Measurements from ENCODE around the gene LY6G6C. TPM values are rescaled to one million over a fixed set of nuclear protein-coding genes. Genes with fewer than 3 reads are reported as not detected.

Gene LY6G6C
- total and polyA plus RNA-seq, 2 experiments from 2014 or later = not detected

GRCh38 chr6:31693535-31693934 lies 28.0 kb downstream of the LY6G6C start:
- TF ChIP-seq NANOG (IDR thresholded peaks at IDR 0.05; ENCODE audit: borderline replicate concordance) (no peak), EZH2phosphoT487 (IDR thresholded peaks at IDR 0.05; ENCODE audit: unreplicated experiment) (no peak), JUNB (IDR thresholded peaks at IDR 0.05; ENCODE audit: unreplicated experiment) (no peak), ZNF331 (CRISPR knock-in tag; IDR thresholded peaks at IDR 0.05; ENCODE audit: low read depth) (no peak), ZNF114 (CRISPR knock-in tag; IDR thresholded peaks at IDR 0.05) (no peak), STAT1 (IDR thresholded peaks at IDR 0.05; ENCODE audit: unreplicated experiment) (no peak), ZNF462 (CRISPR knock-in tag; IDR thresholded peaks at IDR 0.05) (no peak), CREB1 (CRISPR knock-in tag; IDR thresholded peaks at IDR 0.05; ENCODE audit: low read depth) (no peak), REST (IDR thresholded peaks at IDR 0.05; ENCODE audit: unreplicated experiment) (no peak), EZH2 (IDR thresholded peaks at IDR 0.05; ENCODE audit: low read depth, unreplicated experiment) (no peak), POLR2AphosphoS5 (IDR thresholded peaks at IDR 0.05; ENCODE audit: low read depth) (no peak)
- TF ChIP-seq, protein P1, sequence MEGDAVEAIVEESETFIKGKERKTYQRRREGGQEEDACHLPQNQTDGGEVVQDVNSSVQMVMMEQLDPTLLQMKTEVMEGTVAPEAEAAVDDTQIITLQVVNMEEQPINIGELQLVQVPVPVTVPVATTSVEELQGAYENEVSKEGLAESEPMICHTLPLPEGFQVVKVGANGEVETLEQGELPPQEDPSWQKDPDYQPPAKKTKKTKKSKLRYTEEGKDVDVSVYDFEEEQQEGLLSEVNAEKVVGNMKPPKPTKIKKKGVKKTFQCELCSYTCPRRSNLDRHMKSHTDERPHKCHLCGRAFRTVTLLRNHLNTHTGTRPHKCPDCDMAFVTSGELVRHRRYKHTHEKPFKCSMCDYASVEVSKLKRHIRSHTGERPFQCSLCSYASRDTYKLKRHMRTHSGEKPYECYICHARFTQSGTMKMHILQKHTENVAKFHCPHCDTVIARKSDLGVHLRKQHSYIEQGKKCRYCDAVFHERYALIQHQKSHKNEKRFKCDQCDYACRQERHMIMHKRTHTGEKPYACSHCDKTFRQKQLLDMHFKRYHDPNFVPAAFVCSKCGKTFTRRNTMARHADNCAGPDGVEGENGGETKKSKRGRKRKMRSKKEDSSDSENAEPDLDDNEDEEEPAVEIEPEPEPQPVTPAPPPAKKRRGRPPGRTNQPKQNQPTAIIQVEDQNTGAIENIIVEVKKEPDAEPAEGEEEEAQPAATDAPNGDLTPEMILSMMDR (conservative IDR thresholded peaks at IDR 0.05; ENCODE audit: low read depth in 2 of 2) = no peak
- TF ChIP-seq, protein P2, sequence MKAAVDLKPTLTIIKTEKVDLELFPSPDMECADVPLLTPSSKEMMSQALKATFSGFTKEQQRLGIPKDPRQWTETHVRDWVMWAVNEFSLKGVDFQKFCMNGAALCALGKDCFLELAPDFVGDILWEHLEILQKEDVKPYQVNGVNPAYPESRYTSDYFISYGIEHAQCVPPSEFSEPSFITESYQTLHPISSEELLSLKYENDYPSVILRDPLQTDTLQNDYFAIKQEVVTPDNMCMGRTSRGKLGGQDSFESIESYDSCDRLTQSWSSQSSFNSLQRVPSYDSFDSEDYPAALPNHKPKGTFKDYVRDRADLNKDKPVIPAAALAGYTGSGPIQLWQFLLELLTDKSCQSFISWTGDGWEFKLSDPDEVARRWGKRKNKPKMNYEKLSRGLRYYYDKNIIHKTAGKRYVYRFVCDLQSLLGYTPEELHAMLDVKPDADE (IDR thresholded peaks at IDR 0.05) = no peak
- peaks cover 5% of the 10 kb centered on the region for H3K27me3 Mint-ChIP-seq (ENCODE audit: insufficient read depth, low read depth, poor library complexity)
- H3K4me1 ChIP-seq (ENCODE audit: insufficient read depth) = no peaks in the 10 kb centered on the region
- no peak overlapping the region for H3K4me3 ChIP-seq
- H2AFZ ChIP-seq = no peak overlapping the region
- no peak overlapping the region for H3K4me3 Mint-ChIP-seq
- H3K79me2 ChIP-seq (replicated peaks; ENCODE audit: insufficient read depth) = no peaks in the 10 kb centered on the region; the same call in 1 of the 2 replicates
- no peaks in the 10 kb centered on the region for H3K4me1 Mint-ChIP-seq
- no peaks in the 10 kb centered on the region for H3F3A ChIP-seq (replicated peaks; ENCODE audit: low read depth)
- H3K36me3 Mint-ChIP-seq (ENCODE audit: low read depth) = peaks cover 27% of the 10 kb centered on the region
- no peak overlapping the region for H3K27ac ChIP-seq (ENCODE audit: low read depth)
- H3K9me3 Mint-ChIP-seq = no peaks in the 10 kb centered on the region
- H3K4me2 ChIP-seq = no peak overlapping the region
- H3K36me3 ChIP-seq (ENCODE audit: insufficient read depth) = peaks cover 6% of the 10 kb centered on the region; the same call in 1 of the 2 replicates
- H3K9me2 ChIP-seq (ENCODE audit: insufficient read depth) = no peaks in the 10 kb centered on the region
- H3K27ac Mint-ChIP-seq = no peak overlapping the region
- H4K20me1 ChIP-seq (replicated peaks; ENCODE audit: insufficient read depth) = no peaks in the 10 kb centered on the region
- no peak for DNase-seq (ENCODE audit: low spot score)
- no peak for ATAC-seq
- H3K27me3 ChIP-seq (ENCODE audit: insufficient read depth) = no peaks in the 10 kb centered on the region
